Stimulated activated naive CD4-positive, alpha-beta T cell (primary cell): ENCODE measurements around the gene PRELP.
"Not testable (repeated sequence)": the region's sequence is repeated elsewhere in the genome, so short reads cannot be mapped to it uniquely, and the experiment has no call there.

Experiments
- DNase-seq, 6 experiments: peaks; one replicate each; lab custom pipeline; 2025; lab: John Stamatoyannopoulos, UW

PRELP gene

GRCh38 chr1:203453616-203454015, 22.0 kb upstream of the PRELP start:
- no peak for DNase-seq

GRCh38 chr1:203454986-203455471, 20.6 kb upstream of the PRELP start:
- DNase-seq, result no peak

- DNase-seq, result no peak
Measured at GRCh38 chr1:203455706-203456105, 19.9 kb upstream of the PRELP start.

GRCh38 chr1:203456577-203456976, 19.0 kb upstream of the PRELP start:
- no peak for DNase-seq

GRCh38 chr1:203458078-203458477, 17.5 kb upstream of the PRELP start:
- DNase-seq, result no peak

GRCh38 chr1:203459671-203460201, 15.9 kb upstream of the PRELP start:
- DNase-seq, result no peak

GRCh38 chr1:203461717-203462116, 13.9 kb upstream of the PRELP start:
- no peak for DNase-seq

- DNase-seq, result no peak
Measured at GRCh38 chr1:203462143-203462542, 13.5 kb upstream of the PRELP start.

- DNase-seq, result no peak
Measured at GRCh38 chr1:203462878-203463277, 12.7 kb upstream of the PRELP start.

- DNase-seq, result no peak
Measured at GRCh38 chr1:203463469-203464062, 12.0 kb upstream of the PRELP start.

- no peak for DNase-seq
Measured at GRCh38 chr1:203464226-203464625, 11.4 kb upstream of the PRELP start.

GRCh38 chr1:203464743-203465142, 10.9 kb upstream of the PRELP start:
- DNase-seq, result no peak

GRCh38 chr1:203465146-203465798, 10.3 kb upstream of the PRELP start:
- no peak for DNase-seq

GRCh38 chr1:203465948-203466347, 9.7 kb upstream of the PRELP start:
- DNase-seq, result no peak

- DNase-seq, result not testable (repeated sequence)
Measured at GRCh38 chr1:203466906-203467549, 8.6 kb upstream of the PRELP start.

GRCh38 chr1:203467550-203467921, 8.1 kb upstream of the PRELP start:
- DNase-seq, result no peak

- DNase-seq, result no peak
Measured at GRCh38 chr1:203468326-203468725, 7.3 kb upstream of the PRELP start.

- no peak for DNase-seq
Measured at GRCh38 chr1:203470240-203470639, 5.4 kb upstream of the PRELP start.

- no peak for DNase-seq
Measured at GRCh38 chr1:203471841-203472240, 3.8 kb upstream of the PRELP start.

- DNase-seq, result no peak
Measured at GRCh38 chr1:203473281-203473680, 2.3 kb upstream of the PRELP start.

GRCh38 chr1:203473781-203474305, 1.8 kb upstream of the PRELP start:
- no peak for DNase-seq

- DNase-seq, result no peak
Measured at GRCh38 chr1:203476216-203476814, 709 bp downstream of the PRELP start.
